ENCODE data around the gene CCDC40. TPM values are rescaled to one million over a fixed set of nuclear protein-coding genes. Genes with fewer than 3 reads are reported as not detected.

The CCDC40 gene
- total RNA-seq, 2 experiments from 2014 or later = 2.6 to 2.7 TPM

DNA sequence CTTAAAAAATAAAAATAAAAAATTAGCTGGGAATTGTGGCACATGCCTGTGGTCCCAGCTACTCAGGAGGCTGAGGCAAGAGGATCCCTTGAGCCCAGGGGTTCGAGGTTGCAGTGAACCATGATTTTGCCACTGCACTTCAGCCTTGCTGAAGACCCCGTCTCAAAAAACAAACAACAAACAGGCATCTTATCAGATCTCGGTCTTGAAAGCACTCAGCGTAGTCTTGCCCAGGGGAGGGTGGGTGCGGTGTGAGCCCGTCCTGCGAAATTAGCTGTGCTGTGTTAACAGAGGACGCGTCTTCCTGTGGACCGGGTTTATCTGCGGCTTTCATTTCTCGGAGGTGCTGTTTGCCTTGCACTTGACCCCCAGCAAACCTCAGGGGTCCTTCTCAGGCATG lies 70.3 kb downstream of the CCDC40 start:
- CTCF ChIA-PET = interaction anchor here (2.2 kb wide), 1 partner anchor 11 kb away, joined by 4 read pairs; no protein-coding TSS in a partner anchor
- POLR2A ChIA-PET = no interaction called here

DNA sequence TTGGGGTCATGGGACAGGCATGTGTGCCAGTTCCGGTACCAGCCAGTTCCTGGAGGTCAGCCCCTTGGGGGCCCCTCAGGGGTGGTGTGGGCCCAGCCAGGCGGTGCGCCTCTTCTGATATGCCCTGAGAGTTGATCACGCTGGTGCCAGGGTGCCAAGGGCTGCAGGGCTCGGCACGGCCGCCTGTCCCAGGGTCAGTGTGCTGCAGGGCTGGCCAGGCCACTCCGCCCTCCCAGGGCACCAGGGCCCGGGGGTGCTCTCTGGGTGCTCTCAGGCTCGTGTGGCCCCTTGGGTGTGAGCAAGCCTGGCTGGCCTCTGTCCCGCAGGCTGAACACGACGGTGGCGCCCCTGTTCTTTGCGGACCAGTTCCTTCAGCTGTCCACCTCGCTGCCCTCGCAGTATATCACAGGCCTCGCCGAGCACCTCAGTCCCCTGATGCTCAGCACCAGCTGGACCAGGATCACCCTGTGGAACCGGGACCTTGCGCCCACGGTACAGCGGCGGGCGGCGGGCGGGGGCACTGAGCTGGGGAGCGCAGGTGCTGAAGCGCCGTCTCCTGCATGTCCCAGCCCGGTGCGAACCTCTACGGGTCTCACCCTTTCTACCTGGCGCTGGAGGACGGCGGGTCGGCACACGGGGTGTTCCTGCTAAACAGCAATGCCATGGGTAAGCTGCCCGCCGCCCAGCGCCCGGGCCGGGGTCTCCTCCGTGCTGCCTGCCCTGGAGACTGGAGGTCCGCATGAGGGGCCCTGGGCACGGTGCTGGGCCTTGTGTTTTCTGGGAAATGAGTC lies 71.0 kb downstream of the CCDC40 start:
- POLR2A ChIA-PET = no interaction called here
- CTCF ChIA-PET = interaction anchor here (2.2 kb wide), 1 partner anchor 11 kb away, joined by 4 read pairs; no protein-coding TSS in a partner anchor

DNA sequence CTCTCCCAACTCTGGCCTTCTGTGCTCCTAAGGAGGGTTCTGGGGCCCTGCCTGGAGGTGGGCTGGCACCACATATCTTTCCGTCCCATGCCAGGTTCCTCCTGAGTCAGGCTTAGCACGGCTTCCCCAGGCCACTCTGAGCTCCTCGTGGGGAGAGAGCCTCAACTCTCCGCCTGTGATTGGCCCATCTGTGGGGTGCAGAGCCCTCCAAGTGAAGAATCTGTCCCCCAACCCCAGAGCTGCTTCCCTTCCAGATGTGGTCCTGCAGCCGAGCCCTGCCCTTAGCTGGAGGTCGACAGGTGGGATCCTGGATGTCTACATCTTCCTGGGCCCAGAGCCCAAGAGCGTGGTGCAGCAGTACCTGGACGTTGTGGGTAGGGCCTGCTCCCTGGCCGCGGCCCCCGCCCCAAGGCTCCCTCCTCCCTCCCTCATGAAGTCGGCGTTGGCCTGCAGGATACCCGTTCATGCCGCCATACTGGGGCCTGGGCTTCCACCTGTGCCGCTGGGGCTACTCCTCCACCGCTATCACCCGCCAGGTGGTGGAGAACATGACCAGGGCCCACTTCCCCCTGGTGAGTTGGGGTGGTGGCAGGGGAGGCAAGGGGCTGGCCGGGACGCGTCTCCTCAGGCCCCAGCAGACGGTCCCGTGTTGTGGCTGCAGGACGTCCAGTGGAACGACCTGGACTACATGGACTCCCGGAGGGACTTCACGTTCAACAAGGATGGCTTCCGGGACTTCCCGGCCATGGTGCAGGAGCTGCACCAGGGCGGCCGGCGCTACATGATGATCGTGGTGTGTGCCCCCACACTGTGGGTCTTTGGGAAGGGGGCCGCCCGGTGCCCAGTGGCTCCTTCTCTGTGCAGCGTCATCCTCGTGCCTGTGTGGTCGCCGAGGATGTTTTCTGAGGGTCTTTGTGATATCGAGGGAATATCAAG lies 71.9 kb downstream of the CCDC40 start:
- CTCF ChIA-PET = interaction anchor here (0.6 to 2.2 kb wide), 2 partner anchors 10 to 14 kb away, joined by 3 to 4 read pairs; no protein-coding TSS in a partner anchor
- POLR2A ChIA-PET = no interaction called here

DNA sequence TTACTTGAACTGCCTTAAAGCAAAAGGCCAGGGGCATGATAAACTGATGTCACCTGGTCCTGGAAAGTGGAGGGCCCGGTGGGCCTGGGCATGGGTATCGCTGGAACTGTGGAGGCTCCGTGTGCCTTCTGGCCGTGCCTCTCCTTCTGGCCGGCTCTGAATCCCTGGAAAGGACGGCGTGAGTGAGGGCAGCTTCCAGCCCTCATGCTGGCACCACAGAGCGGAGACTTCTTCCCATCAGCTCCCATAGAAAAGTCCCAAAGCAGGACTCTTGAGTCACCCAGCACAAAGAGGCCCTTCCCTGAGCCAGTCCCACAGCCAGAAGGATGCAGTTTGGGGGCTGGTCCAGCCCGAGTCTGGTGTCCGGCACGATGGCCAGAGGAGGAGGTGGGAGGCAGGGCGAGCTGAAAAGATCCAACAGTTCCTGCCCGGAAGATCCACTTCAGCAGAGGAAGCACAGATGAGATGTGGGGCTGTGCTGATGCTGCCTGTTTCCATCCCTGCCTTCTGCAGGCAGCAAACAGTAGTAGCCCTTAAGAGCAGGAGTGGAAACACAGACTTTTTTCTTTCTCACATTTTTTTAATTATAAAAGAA lies 72.7 kb downstream of the CCDC40 start:
- ChIA-PET CTCF (interaction anchor here (0.6 to 0.8 kb wide), 2 partner anchors 14 to 37 kb away, joined by 3 read pairs; no protein-coding TSS in a partner anchor), POLR2A (no interaction called here)

DNA sequence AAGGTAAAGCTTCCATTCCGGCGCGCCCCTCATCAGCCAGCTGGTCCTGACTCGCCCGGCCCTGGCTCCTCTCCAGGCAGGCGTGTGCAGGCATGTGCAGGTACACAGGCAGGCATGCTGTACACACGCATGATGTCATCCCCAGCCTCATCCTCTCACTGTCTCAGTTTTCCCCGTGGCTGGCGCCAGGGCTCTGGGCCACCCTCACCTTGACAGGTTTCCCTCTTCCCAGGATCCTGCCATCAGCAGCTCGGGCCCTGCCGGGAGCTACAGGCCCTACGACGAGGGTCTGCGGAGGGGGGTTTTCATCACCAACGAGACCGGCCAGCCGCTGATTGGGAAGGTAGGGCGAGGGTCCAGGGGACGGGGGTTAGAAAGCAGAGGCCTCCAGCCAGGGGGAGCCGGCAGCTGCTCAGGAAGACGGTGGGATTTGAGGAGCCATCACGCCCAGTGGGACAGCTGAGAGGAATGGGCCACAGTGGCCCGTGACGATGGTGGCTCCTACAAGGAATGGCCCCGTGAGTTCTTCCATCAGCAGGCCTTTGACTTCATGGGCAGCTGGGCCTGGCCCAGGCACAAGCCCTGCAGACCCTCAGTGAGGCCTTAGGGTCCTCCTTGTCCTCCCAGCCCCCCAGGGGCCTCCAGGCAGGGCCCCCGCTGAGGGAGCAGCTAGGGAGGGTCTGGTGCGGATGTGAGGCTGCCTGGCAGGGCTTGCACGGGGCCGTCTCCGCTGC lies 73.4 kb downstream of the CCDC40 start:
- CTCF ChIA-PET = interaction anchor here (0.8 kb wide), 1 partner anchor 36 kb away, joined by 3 read pairs; no protein-coding TSS in a partner anchor
- POLR2A ChIA-PET = no interaction called here

DNA sequence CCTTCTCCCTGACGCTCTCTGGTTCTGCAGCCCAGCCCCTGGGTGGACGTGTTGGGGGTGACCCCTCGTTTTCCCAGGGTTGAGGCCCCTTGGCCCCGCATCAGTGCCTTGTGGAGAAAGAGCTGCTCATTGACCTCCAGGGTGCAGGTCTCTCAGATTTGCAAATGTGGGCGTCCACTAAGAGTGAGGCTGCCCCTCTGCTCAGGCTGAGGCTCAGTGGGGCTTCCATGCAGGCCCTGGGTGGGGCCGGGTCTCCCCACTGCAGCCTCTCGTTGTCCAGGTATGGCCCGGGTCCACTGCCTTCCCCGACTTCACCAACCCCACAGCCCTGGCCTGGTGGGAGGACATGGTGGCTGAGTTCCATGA lies 74.0 kb downstream of the CCDC40 start:
- CTCF ChIA-PET = no interaction called here

DNA sequence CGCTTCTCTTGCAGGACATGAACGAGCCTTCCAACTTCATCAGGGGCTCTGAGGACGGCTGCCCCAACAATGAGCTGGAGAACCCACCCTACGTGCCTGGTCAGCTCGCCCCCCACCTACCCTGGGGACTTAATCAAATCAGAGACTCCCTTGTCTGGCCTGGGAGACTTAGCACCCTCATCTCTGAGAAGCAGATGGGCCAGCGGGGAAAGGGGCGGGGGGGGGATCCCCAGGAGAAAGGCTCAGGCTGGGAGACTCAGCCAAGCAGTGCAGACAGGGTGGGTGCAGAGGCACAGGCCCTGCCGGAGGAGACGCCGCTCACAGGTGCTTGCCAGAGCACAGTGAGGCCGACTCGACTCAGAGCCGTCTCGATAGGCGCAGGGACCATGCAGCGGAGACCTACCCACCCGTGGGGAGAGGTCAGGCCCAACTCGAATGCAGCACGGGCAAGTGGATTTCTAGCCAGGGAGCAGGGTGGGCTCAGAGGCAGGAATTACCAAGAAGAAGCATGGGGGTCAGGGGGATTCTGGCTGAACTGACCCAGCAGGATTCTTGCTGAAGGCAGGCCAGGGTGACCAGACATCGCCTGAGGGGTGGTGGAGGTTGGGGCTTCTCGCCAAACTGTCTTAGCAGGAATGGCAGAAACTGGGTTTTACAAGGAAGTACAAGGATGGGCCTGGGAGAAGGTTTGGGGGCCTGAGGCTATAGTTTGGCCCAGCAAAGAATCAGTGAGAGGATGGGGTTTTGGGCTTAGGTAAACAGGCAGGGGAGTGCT lies 74.7 kb downstream of the CCDC40 start:
- CTCF ChIA-PET = interaction anchor here (0.6 kb wide), 1 partner anchor 36 kb away, joined by 3 read pairs; no protein-coding TSS in a partner anchor
- POLR2A ChIA-PET = no interaction called here

More for the DNA sequence above, 74.0 kb downstream of the CCDC40 start:
- POLR2A ChIA-PET = no interaction called here

DNA sequence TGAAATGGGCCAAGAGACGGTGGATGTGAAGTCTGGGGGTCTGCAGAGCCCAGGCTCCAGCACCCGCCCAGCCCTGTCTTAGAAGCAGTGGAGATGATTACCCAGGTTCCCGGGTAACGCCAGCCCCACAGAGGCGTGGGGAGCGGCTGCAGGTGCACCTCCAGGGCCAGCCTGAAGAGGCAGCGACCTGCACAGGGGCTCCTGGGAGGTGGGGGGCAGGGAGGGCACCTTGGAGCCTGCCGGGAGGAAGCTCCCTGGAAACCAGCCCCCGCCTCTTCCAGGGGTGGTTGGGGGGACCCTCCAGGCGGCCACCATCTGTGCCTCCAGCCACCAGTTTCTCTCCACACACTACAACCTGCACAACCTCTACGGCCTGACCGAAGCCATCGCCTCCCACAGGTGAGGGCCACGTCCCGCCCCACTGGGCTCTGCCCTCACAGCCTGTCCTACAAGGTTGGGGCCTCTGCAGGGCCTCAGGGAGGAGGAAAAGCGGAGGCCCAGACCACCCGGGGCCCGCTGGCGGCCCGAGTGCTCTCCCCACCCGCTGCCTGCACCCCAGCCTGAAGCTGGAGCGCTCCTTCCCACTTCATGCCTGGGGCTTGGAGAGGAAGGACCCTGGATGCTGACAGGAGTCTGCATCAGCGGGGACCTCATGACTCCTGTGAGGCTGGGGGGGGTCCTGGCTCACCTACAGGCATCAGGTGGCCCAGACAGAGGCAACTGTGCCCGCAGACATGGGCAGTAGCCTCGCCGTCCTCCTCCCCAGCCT lies 75.4 kb downstream of the CCDC40 start:
- ChIA-PET CTCF (interaction anchor here (1.2 kb wide), 1 partner anchor 10 kb away, joined by 3 read pairs; the partner anchor contains the start of gene GAA), POLR2A (interaction anchor here (0.8 kb wide), 1 partner anchor 31 kb away, joined by 3 read pairs; no protein-coding TSS in a partner anchor)

DNA sequence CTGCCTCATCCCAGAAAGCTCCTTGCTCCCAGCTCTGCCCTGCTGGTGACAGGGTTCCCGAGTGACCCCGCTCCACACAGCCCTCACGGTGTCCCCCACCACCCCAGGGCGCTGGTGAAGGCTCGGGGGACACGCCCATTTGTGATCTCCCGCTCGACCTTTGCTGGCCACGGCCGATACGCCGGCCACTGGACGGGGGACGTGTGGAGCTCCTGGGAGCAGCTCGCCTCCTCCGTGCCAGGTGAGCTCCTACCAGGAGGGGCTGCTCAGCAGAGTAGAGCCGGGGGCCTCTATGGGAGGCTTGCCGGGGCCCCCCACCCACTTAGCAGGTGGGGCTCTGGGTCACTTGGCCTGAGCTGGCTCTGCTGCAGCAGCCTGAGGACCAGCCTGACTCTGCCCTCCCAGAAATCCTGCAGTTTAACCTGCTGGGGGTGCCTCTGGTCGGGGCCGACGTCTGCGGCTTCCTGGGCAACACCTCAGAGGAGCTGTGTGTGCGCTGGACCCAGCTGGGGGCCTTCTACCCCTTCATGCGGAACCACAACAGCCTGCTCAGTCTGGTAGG lies 76.1 kb downstream of the CCDC40 start:
- POLR2A ChIA-PET = interaction anchor here (0.8 kb wide), 1 partner anchor 30 kb away, joined by 3 read pairs; no protein-coding TSS in a partner anchor
- CTCF ChIA-PET = interaction anchor here (1.2 kb wide), 1 partner anchor 11 kb away, joined by 3 read pairs; the partner anchor contains the start of gene GAA

DNA sequence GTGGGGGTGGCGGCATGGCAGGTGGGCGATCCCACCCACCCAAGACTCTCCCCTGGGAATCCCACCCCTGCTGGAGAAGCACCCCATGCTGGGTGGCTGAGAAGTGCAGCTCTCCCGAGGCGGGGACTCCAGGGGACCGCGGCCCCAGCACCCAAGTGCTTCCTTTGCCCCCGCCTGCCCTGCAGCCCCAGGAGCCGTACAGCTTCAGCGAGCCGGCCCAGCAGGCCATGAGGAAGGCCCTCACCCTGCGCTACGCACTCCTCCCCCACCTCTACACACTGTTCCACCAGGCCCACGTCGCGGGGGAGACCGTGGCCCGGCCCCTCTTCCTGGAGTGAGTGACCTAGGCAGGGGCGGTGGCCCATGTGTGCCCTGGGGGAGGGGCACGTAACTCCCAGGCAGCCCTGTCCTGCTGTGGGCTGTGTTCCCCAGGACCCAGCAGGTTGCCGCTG lies 76.6 kb downstream of the CCDC40 start:
- ChIA-PET POLR2A (no interaction called here), CTCF (interaction anchor here (1.2 kb wide), 1 partner anchor 12 kb away, joined by 3 read pairs; the partner anchor contains the start of gene GAA)

DNA sequence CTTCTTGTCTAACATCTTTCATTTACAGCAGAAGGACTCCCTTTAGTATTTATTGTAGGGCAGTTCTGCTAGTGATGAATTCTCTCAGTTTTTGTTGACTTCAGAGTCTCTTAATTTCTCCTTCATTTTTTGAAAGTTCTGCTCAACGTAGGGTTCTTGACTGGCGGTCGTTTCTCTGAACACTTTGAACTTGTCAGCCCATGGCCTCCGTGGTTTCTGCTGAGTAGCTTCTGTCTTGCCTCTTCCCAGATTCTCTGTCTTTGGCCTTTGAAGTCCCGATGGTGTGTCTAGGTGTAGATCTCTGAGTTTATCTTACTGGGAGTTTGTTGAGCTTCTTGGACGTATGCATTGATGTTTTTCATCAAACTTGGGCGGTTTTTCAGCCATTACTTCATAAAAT lies 78.3 kb downstream of the CCDC40 start:
- ChIA-PET POLR2A (no interaction called here), CTCF (interaction anchor here (0.6 kb wide), 1 partner anchor 9 kb away, joined by 3 read pairs; no protein-coding TSS in a partner anchor)

DNA sequence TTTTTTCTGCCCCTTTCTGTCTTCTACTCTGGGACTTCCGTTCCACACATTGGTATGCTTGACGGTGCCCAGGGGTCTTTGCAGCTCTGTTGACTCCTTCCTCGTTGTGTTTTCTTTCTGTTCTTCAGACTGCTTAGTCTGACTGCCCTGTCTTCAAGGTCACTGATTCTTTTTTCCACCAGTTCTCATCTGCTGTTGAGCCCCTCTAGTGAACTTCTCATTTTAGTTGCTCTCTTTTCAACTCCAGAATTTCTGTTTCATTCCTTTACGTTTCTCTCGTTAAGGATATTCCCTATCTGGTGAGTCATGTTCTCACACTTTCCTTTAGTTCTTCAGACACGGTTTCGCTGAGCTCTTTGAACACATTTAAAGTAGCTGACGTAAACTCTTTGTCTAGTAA lies 78.7 kb downstream of the CCDC40 start:
- CTCF ChIA-PET = interaction anchor here (0.6 kb wide), 1 partner anchor 9 kb away, joined by 3 read pairs; no protein-coding TSS in a partner anchor
- POLR2A ChIA-PET = interaction anchor here (0.6 kb wide), 1 partner anchor 85 kb away, joined by 4 read pairs; no protein-coding TSS in a partner anchor

DNA sequence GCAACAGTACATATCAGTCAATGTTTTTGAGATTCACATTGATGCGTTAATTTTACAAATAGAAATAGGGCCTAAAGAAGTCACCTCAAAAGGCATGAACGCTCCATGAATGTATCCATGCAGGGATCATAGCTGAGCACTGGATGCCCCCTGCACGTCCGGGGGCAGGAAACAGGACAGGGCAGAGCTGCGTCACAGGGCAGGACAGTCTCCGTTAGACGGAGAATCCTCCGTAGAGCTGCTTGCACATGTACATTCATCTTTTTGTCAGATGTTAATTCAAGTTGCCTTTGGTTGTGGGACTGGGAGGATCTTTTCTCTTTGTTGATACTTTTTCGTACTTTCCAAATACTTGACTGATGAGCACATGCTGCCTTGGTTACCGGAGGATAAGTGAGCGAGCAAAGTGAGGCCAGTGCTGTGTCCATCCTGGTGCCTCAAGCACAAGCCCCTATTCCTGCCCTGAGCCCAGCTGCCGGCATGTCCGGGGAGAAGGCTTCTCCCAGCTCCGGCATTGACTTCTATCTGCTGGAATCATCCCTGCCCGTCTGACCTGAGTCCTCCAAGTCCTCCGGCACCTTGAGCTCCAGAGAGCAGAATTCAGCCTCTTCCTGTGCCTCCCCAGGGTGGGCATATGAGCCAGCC lies 80.0 kb downstream of the CCDC40 start:
- CTCF ChIA-PET = no interaction called here

DNA sequence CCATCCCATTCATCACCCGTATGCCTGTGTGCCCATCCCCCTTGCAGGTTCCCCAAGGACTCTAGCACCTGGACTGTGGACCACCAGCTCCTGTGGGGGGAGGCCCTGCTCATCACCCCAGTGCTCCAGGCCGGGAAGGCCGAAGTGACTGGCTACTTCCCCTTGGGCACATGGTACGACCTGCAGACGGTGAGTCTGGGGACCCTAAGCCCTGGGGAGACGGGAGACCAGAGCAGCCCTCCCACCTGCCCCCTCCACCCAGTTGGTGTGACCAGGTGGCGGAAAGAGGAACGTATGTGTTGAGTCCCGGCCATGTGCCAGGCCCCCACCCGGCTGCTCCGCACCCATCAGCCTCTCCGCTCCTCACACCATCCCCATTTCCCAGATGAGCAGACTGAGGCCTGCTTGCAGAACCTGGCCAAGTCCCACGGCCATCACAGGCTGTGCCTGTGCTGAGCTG lies 80.5 kb downstream of the CCDC40 start:
- ChIA-PET POLR2A (no interaction called here), CTCF (no interaction called here)

More for the DNA sequence above, 80.0 kb downstream of the CCDC40 start:
- POLR2A ChIA-PET = no interaction called here

DNA sequence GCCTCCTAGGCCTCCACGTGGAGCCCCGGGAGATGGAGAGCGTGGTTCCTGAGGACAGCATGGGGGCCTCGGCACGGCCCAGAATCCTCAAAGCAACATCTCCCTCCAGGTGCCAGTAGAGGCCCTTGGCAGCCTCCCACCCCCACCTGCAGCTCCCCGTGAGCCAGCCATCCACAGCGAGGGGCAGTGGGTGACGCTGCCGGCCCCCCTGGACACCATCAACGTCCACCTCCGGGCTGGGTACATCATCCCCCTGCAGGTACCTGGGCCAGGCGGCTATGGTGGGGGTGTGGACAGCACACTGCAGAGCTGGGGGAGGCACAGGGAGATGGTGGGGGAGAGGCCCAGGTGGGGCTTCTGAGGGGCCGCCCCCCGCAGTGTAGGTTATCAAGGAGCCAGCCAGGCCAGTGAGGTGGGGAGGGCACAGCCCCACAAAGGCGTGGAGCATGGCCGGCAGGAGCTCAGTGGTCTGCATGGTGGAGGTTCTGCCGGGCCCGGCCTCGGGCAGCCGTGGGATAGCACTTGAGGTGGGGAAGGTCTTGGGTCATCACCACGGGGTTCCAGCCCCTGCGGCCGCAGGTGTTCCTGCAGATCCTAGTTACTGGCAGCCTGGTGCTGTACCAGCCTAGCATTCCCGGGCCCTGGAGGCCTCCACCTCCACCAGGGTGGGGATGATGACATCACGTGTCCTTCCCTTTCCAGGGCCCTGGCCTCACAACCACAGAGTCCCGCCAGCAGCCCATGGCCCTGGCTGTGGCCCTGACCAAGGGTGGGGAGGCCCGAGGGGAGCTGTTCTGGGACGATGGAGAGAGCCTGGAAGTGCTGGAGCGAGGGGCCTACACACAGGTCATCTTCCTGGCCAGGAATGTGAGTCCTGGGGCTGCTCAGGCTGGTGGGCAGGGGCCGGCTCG lies 81.3 kb downstream of the CCDC40 start:
- ChIA-PET POLR2A (no interaction called here), CTCF (interaction anchor here (1.3 kb wide), 1 partner anchor 10 kb away, joined by 4 read pairs; no protein-coding TSS in a partner anchor)
